Measurements from ENCODE around the gene EVI5. TPM values are rescaled to one million over a fixed set of nuclear protein-coding genes. Genes with fewer than 3 reads are reported as not detected.

The EVI5 gene
- total RNA-seq, 1 experiment from 2014 or later: 38.2 TPM

DNA sequence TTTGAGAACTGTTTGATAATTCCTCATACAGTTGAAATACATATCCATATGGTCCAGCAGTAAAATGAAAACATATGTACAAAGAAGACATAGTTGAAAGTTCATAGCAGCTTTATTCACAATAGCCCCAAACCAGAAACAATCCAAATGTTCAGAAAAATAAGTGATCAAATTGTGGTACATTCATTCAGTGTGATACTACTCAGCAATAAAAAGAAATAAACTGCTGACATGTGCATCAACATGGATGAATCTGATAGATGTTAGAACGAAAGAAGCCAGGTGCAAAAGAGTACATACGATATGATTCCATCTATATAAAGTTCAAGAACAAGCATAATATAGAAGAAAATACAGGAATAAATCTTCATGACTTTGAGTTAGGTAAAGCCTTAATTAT, 77.2 kb downstream of the EVI5 start:
- no peaks in the 10 kb centered on the region for H3K9me3 ChIP-seq (ENCODE audit: low read length)
- no peak overlapping the region for H3K4me3 ChIP-seq (ENCODE audit: low read length)
- H3F3A ChIP-seq (ENCODE audit: low read length, unreplicated experiment): no peaks in the 10 kb centered on the region
- H3K4me1 ChIP-seq (ENCODE audit: insufficient read depth, low read length): peaks cover 48% of the 10 kb centered on the region
- no peak overlapping the region for H3K9ac ChIP-seq (ENCODE audit: low read length)
- H3K9me2 ChIP-seq (replicated peaks; ENCODE audit: low read length): no peaks in the 10 kb centered on the region
- POLR2A ChIA-PET (ENCODE audit: unreplicated experiment): no interaction called here
- H4K20me1 ChIP-seq (ENCODE audit: low read length): peaks cover 3% of the 10 kb centered on the region; the same call in 1 of the 2 replicates
- no peak overlapping the region for H2AFZ ChIP-seq (ENCODE audit: low read length)
- TF ChIP-seq EZH2phosphoT487 (IDR thresholded peaks at IDR 0.05; ENCODE audit: borderline replicate concordance, low read length) (no peak), EZH2 (IDR thresholded peaks at IDR 0.05; ENCODE audit: low read length, unreplicated experiment) (no peak)
- TF ChIP-seq, protein P1, sequence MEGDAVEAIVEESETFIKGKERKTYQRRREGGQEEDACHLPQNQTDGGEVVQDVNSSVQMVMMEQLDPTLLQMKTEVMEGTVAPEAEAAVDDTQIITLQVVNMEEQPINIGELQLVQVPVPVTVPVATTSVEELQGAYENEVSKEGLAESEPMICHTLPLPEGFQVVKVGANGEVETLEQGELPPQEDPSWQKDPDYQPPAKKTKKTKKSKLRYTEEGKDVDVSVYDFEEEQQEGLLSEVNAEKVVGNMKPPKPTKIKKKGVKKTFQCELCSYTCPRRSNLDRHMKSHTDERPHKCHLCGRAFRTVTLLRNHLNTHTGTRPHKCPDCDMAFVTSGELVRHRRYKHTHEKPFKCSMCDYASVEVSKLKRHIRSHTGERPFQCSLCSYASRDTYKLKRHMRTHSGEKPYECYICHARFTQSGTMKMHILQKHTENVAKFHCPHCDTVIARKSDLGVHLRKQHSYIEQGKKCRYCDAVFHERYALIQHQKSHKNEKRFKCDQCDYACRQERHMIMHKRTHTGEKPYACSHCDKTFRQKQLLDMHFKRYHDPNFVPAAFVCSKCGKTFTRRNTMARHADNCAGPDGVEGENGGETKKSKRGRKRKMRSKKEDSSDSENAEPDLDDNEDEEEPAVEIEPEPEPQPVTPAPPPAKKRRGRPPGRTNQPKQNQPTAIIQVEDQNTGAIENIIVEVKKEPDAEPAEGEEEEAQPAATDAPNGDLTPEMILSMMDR (conservative IDR thresholded peaks at IDR 0.05; ENCODE audit: low read depth, low read length): no peak
- intact Hi-C loops (cut with micrococcal nuclease): no loop called here
- peak overlapping the region; percentile 20; the same call in 1 of the 2 replicates for H3K4me2 ChIP-seq (ENCODE audit: low read length)
- no peaks in the 10 kb centered on the region for H3K27me3 ChIP-seq (ENCODE audit: low read length)
- CTCF ChIA-PET: no interaction called here
- no peak for ATAC-seq
- no peaks in the 10 kb centered on the region for H3K36me3 ChIP-seq (ENCODE audit: low read depth, low read length)
- BruUV-seq (replicated peaks): no TSS peak
- H3K27ac ChIP-seq (ENCODE audit: low read length): 0 out of 2 replicates have a peak overlapping the region, but pooled peaks have one; percentile 4
- peaks cover 4% of the 10 kb centered on the region; the same call in 1 of the 2 replicates for H3K79me2 ChIP-seq (ENCODE audit: low read length)
- no peak for DNase-seq

DNA sequence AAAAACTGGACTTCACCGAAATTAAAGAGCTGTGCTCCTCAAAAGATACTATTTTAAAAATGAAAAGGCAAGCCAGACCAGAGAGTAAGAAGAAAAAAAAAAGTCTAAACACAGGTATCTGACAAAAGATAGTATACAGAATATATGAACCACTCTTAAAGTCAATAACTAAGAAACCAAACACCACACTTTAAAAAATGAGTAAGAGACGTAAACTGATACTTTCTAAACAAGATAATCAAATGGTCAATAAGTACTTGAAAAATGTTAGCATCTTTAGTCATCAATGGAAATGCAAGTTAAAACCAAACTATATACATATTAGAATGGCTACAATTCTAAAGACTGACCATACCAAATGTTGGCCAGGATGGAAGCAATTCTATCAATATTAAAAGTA, 77.6 kb downstream of the EVI5 start:
- H3K27ac ChIP-seq (ENCODE audit: low read length): 0 out of 2 replicates have a peak overlapping the region, but pooled peaks have one; percentile 4
- H3K4me3 ChIP-seq (ENCODE audit: low read length): no peak overlapping the region
- no peaks in the 10 kb centered on the region for H3K27me3 ChIP-seq (ENCODE audit: low read length)
- no peaks in the 10 kb centered on the region for H3F3A ChIP-seq (ENCODE audit: low read length, unreplicated experiment)
- H3K9ac ChIP-seq (ENCODE audit: low read length): no peak overlapping the region
- peak overlapping the region; percentile 20; the same call in 1 of the 2 replicates for H3K4me2 ChIP-seq (ENCODE audit: low read length)
- H2AFZ ChIP-seq (ENCODE audit: low read length): no peak overlapping the region
- peak; percentile 69 for DNase-seq
- peaks cover 4% of the 10 kb centered on the region; the same call in 1 of the 2 replicates for H3K79me2 ChIP-seq (ENCODE audit: low read length)
- H3K4me1 ChIP-seq (ENCODE audit: insufficient read depth, low read length): peaks cover 48% of the 10 kb centered on the region
- no peaks in the 10 kb centered on the region for H3K9me2 ChIP-seq (replicated peaks; ENCODE audit: low read length)
- TF ChIP-seq EZH2phosphoT487 (IDR thresholded peaks at IDR 0.05; ENCODE audit: borderline replicate concordance, low read length): no peak
- no peaks in the 10 kb centered on the region for H3K9me3 ChIP-seq (ENCODE audit: low read length)
- peaks cover 3% of the 10 kb centered on the region; the same call in 1 of the 2 replicates for H4K20me1 ChIP-seq (ENCODE audit: low read length)
- no TSS peak for BruUV-seq (replicated peaks)
- POLR2A ChIA-PET (ENCODE audit: unreplicated experiment): no interaction called here
- H3K36me3 ChIP-seq (ENCODE audit: low read depth, low read length): no peaks in the 10 kb centered on the region
- peak; percentile 71 for ATAC-seq
- CTCF ChIA-PET: no interaction called here
- intact Hi-C loops (cut with micrococcal nuclease): no loop called here

DNA sequence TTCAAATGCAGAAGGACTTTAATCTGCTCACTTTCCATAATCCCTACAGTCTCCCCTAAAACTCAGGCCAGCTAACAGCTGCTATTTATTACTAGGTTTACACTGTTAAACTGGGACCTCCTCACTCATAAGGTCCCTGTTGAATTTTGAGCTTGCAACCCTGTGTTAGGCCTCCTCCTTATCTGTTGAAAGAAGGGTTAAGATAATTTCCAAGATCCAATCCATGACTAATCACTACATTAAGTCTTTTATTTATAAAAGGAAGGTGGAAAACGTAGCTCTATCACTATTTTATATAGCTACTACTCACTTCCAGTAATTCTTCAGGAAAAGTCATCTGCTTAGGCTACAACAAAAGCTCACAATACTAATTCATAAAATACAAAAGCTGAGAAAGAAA, 79.5 kb downstream of the EVI5 start:
- Histone ChIP-seq H3F3A (ENCODE audit: low read length, unreplicated experiment) (no peaks in the 10 kb centered on the region), H3K36me3 (ENCODE audit: low read depth, low read length) (no peaks in the 10 kb centered on the region), H3K79me2 (ENCODE audit: low read length) (peaks cover 4% of the 10 kb centered on the region; the same call in 1 of the 2 replicates), H3K9me3 (ENCODE audit: low read length) (no peaks in the 10 kb centered on the region), H3K4me3 (ENCODE audit: low read length) (no peak overlapping the region), H3K4me1 (ENCODE audit: insufficient read depth, low read length) (peaks cover 47% of the 10 kb centered on the region), H3K27me3 (ENCODE audit: low read length) (no peaks in the 10 kb centered on the region), H2AFZ (ENCODE audit: low read length) (no peak overlapping the region), H3K9ac (ENCODE audit: low read length) (no peak overlapping the region), H3K4me2 (ENCODE audit: low read length) (no peak overlapping the region), H4K20me1 (ENCODE audit: low read length) (peaks cover 3% of the 10 kb centered on the region; the same call in 1 of the 2 replicates), H3K9me2 (replicated peaks; ENCODE audit: low read length) (no peaks in the 10 kb centered on the region), H3K27ac (ENCODE audit: low read length) (no peak overlapping the region)
- no peak for TF ChIP-seq EZH2 (IDR thresholded peaks at IDR 0.05; ENCODE audit: low read length, unreplicated experiment)
- TF ChIP-seq EZH2phosphoT487 (IDR thresholded peaks at IDR 0.05; ENCODE audit: borderline replicate concordance, low read length): no peak
- TF ChIP-seq, protein P1 (conservative IDR thresholded peaks at IDR 0.05; ENCODE audit: low read depth, low read length): no peak
- intact Hi-C loops (cut with micrococcal nuclease): no loop called here
- DNase-seq: no peak
- ChIA-PET POLR2A (ENCODE audit: unreplicated experiment) (interaction anchor here (0.6 kb wide), 1 partner anchor 26 kb away, joined by 6 read pairs; no protein-coding TSS in a partner anchor), CTCF (no interaction called here)
- ATAC-seq: no peak; the same call in 1 of the 2 replicates
- BruUV-seq (replicated peaks): no TSS peak

Measured in PC-3 (cell line).